SH-SY5Y (cell line): ENCODE measurements around the gene PHACTR3.

ENCODE experiments used
- GATA2 ChIP-seq: IDR thresholded peaks from 2 replicates; pipeline ENCODE4 v1.6.1; 2011; ENCODE audit warnings: mild to moderate bottlenecking, low read depth, low read length
- GATA3 ChIP-seq: IDR thresholded peaks from 2 replicates; pipeline ENCODE4 v1.6.1; 2011; ENCODE audit warnings: low read depth, mild to moderate bottlenecking, low read length, moderate library complexity

GRCh38 chr20:59683181-59683580 lies 78.8 kb downstream of the PHACTR3 start:
- TF ChIP-seq GATA2 = no peak
- no peak for TF ChIP-seq GATA3
